CD4-positive, alpha-beta T cell treated with Interleukin-15 for 4 hours (primary cell): Measurements from ENCODE around the gene APPBP2.
"Not testable (repeated sequence)": the region's sequence is repeated elsewhere in the genome, so short reads cannot be mapped to it uniquely, and the experiment has no call there.

Experiments
- DNase-seq: peaks from one replicate; pipeline ENCODE4 v3.0.0-alpha.2; 2020; ENCODE audit warnings: low spot score

APPBP2 gene

GRCh38 chr17:60433021-60433997 lies 92.7 kb downstream of the APPBP2 start:
- DNase-seq = not testable (repeated sequence)

- not testable (repeated sequence) for DNase-seq
Observed at GRCh38 chr17:60430561-60430960, 95.5 kb downstream of the APPBP2 start.

- not testable (repeated sequence) for DNase-seq
Observed at GRCh38 chr17:60428491-60428890, 97.6 kb downstream of the APPBP2 start.

- no peak for DNase-seq
Observed at GRCh38 chr17:60426596-60426995, 99.4 kb downstream of the APPBP2 start.

GRCh38 chr17:60425626-60426025 lies 100.4 kb downstream of the APPBP2 start:
- DNase-seq = no peak

- no peak for DNase-seq
Observed at GRCh38 chr17:60423865-60424264, 102.2 kb downstream of the APPBP2 start.

- no peak for DNase-seq
Observed at GRCh38 chr17:60422162-60422665, 103.8 kb downstream of the APPBP2 start, which contains the start of gene CHCT1. TSS of gene CHCT1 (plus strand) at chr17:60422489. CDS start at chr17:60422593, 104 bp downstream.

GRCh38 chr17:60421273-60422161 lies 104.5 kb downstream of the APPBP2 start:
- peak; percentile 68 for DNase-seq

- DNase-seq = not testable (repeated sequence)
Observed at GRCh38 chr17:60419875-60420274, 106.2 kb downstream of the APPBP2 start.

GRCh38 chr17:60419003-60419402 lies 107.0 kb downstream of the APPBP2 start:
- not testable (repeated sequence) for DNase-seq

- no peak for DNase-seq
Observed at GRCh38 chr17:60416368-60416925, 109.6 kb downstream of the APPBP2 start.

GRCh38 chr17:60415146-60415545 lies 110.9 kb downstream of the APPBP2 start:
- DNase-seq = no peak

- DNase-seq = no peak
Observed at GRCh38 chr17:60412701-60413100, 113.3 kb downstream of the APPBP2 start.

- DNase-seq = no peak
Observed at GRCh38 chr17:60410001-60410400, 116.0 kb downstream of the APPBP2 start.

- no peak for DNase-seq
Observed at GRCh38 chr17:60406887-60407286, 119.2 kb downstream of the APPBP2 start.

- no peak for DNase-seq
Observed at GRCh38 chr17:60403962-60404361, 122.1 kb downstream of the APPBP2 start.

- no peak for DNase-seq
Observed at GRCh38 chr17:60403523-60403810, 122.6 kb downstream of the APPBP2 start.

- no peak for DNase-seq
Observed at GRCh38 chr17:60401819-60402218, 124.2 kb downstream of the APPBP2 start.

- DNase-seq = no peak
Observed at GRCh38 chr17:60398227-60398959, 127.6 kb downstream of the APPBP2 start.

- no peak for DNase-seq
Observed at GRCh38 chr17:60396412-60396811, 129.6 kb downstream of the APPBP2 start.

GRCh38 chr17:60395508-60396065 lies 130.5 kb downstream of the APPBP2 start:
- DNase-seq = no peak
